Measurements from ENCODE around the gene DFFB. TPM values are rescaled to one million over a fixed set of nuclear protein-coding genes. Genes with fewer than 3 reads are reported as not detected.

Gene DFFB
- total and polyA plus RNA-seq, 9 of the 15 experiments (the other 6 are each of a cell fraction or from before 2014, with no cell fraction given): 2.3 to 15.8 (median 11.5) TPM

- TF ChIP-seq, protein P1, sequence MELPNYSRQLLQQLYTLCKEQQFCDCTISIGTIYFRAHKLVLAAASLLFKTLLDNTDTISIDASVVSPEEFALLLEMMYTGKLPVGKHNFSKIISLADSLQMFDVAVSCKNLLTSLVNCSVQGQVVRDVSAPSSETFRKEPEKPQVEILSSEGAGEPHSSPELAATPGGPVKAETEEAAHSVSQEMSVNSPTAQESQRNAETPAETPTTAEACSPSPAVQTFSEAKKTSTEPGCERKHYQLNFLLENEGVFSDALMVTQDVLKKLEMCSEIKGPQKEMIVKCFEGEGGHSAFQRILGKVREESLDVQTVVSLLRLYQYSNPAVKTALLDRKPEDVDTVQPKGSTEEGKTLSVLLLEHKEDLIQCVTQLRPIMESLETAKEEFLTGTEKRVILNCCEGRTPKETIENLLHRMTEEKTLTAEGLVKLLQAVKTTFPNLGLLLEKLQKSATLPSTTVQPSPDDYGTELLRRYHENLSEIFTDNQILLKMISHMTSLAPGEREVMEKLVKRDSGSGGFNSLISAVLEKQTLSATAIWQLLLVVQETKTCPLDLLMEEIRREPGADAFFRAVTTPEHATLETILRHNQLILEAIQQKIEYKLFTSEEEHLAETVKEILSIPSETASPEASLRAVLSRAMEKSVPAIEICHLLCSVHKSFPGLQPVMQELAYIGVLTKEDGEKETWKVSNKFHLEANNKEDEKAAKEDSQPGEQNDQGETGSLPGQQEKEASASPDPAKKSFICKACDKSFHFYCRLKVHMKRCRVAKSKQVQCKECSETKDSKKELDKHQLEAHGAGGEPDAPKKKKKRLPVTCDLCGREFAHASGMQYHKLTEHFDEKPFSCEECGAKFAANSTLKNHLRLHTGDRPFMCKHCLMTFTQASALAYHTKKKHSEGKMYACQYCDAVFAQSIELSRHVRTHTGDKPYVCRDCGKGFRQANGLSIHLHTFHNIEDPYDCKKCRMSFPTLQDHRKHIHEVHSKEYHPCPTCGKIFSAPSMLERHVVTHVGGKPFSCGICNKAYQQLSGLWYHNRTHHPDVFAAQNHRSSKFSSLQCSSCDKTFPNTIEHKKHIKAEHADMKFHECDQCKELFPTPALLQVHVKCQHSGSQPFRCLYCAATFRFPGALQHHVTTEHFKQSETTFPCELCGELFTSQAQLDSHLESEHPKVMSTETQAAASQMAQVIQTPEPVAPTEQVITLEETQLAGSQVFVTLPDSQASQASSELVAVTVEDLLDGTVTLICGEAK (IDR thresholded peaks at IDR 0.05): peak; percentile 62; the same call in 1 of the 2 replicates
- TF ChIP-seq, protein P1 (CRISPR knock-in tag; IDR thresholded peaks at IDR 0.05): no peak
- TF ChIP-seq FOS (IDR thresholded peaks at IDR 0.05; ENCODE audit: extremely low read depth, insufficient read length) (no peak), ZNF668 (CRISPR knock-in tag; IDR thresholded peaks at IDR 0.05) (no peak), DNMT1 (IDR thresholded peaks at IDR 0.05) (no peak), ZNF184 (CRISPR knock-in tag; IDR thresholded peaks at IDR 0.05) (no peak), EGR1 (conservative IDR thresholded peaks at IDR 0.05) (no peak), ZNF24 (IDR thresholded peaks at IDR 0.05) (no peak), PKNOX1 (IDR thresholded peaks at IDR 0.05) (no peak), TAL1 (IDR thresholded peaks at IDR 0.05) (no peak), ZNF175 (CRISPR knock-in tag; IDR thresholded peaks at IDR 0.05; ENCODE audit: low read depth) (no peak), EP400 (IDR thresholded peaks at IDR 0.05) (peak; percentile 65; the same call in 1 of the 2 replicates), ZNF3 (CRISPR knock-in tag; IDR thresholded peaks at IDR 0.05) (no peak), RUNX1 (IDR thresholded peaks at IDR 0.05; ENCODE audit: low read depth) (no peak)
- TF ChIP-seq, protein P2, sequence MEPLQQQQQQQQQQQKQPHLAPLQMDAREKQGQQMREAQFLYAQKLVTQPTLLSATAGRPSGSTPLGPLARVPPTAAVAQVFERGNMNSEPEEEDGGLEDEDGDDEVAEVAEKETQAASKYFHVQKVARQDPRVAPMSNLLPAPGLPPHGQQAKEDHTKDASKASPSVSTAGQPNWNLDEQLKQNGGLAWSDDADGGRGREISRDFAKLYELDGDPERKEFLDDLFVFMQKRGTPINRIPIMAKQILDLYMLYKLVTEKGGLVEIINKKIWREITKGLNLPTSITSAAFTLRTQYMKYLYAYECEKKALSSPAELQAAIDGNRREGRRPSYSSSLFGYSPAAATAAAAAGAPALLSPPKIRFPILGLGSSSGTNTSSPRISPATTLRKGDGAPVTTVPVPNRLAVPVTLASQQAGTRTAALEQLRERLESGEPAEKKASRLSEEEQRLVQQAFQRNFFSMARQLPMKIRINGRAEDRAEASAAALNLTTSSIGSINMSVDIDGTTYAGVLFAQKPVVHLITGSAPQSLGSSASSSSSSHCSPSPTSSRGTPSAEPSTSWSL (CRISPR knock-in tag; IDR thresholded peaks at IDR 0.05; ENCODE audit: borderline replicate concordance): no peak
- TF ChIP-seq, protein P3, sequence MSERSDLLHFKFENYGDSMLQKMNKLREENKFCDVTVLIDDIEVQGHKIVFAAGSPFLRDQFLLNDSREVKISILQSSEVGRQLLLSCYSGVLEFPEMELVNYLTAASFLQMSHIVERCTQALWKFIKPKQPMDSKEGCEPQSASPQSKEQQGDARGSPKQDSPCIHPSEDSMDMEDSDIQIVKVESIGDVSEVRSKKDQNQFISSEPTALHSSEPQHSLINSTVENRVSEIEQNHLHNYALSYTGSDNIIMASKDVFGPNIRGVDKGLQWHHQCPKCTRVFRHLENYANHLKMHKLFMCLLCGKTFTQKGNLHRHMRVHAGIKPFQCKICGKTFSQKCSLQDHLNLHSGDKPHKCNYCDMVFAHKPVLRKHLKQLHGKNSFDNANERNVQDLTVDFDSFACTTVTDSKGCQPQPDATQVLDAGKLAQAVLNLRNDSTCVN (CRISPR knock-in tag; IDR thresholded peaks at IDR 0.05): 0 out of 2 replicates have a peak, but pooled peaks have one; percentile 3
Measured at GRCh38 chr1:3856923-3857790, at the start of gene DFFB, which contains the start of gene CEP104 (continued).

Data from K562 (cell line).